Placental pericyte (primary cell): Measurements from ENCODE around the gene SDF4. TPM values are rescaled to one million over a fixed set of nuclear protein-coding genes. Genes with fewer than 3 reads are reported as not detected.
A peak's percentile ranks its signal among the peaks of the same experiment; 100 is the strongest.

Source experiments
- small RNA-seq: library from RNA; depleted of rRNA; stranded (forward); fragments of <200 nt; gene quantifications from one replicate; pipeline ENCODE3, GENCODE V24; 2012; ENCODE audit warnings: low replicate concordance
- total RNA-seq: library from RNA; depleted of rRNA; stranded (reverse); fragments of >200 nt; gene quantifications from 2 replicates; pipeline ENCODE4 v1.2.3, GENCODE V29; 2012

Gene SDF4
- 104 and 223 TPM in 2 replicates for total RNA-seq

DNA sequence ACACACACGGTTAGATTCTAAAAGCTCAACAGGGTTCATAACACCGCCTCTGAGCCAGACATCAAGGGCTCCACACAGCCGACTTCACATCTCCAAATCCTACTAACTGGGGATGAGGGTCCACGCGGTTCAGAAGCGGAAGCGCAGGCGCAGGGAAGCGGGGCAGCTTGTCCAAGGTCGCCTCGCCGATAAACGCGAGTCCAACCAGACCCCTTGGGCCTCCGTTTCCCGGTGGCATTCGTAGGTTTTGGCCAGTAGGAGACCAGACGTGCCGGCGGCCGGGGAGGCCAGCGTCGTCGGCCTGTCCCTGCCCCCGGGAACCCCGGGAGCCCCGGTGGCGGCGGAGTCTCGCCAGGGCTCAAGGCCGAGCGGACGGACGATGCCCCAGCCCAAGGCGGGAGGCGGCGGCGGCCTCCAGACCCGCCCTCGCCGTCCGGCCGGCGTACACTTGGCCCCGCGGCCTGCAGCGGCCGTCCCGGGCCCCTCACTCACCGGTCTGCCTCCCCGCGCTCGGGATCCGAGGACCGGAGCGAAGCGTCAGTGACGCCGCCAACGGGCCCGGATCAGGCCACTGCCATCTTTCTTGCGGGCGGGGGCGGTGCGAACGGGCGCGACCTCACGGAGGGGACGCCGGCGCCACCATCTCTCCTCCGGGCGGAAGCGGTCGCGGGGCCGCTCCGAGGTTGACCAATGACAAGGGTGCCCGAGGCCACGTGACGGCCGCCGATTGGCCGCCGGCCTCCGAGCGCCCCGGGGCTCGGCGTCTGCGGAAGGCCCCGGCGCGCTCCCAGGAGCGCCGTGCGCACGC, at the start of gene SDF4:
Gene SDF4, minus strand, starts transcription at position 602 of the 808 bp plus-strand sequence. CDS start 3,229 bp downstream, outside the sequence.

DNA sequence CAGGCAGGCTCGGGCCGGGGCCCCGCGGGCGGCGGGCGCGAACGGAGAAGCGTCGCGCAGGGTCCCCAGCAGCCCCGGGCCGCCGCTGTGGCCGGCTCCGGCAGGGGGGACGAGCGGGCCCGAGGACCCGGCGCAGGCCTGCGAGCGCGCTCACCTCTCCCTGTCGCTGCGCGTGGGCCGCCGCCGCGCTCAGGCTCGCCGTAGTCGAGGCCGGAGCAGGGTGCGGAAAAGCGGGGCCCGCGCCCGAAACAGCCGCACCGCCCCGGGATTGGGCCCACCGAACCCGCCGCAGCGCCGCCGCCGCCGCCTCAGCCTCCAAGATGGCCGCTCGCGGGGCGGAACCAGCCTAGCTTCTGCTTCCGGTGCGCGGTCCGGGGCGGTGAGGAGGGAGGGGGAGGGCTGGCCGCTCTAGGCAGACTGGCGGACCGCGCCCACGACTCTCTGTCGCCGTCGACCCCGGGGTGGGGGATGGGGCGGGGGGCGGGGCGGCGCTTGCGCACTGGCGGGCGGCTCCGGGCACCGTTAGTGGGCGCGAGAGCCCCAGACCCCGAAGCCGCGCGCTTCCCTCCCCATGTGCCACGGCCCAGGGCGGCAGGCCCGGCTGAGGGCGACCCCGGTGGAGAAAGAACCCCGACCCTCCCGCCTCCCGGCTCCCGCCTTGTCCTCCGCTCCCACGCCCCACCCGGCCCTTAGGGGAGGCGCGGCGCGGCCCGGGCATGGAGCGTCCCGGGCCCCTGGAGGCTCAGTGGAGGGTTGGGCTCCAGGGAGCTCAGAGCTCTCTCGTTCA, 41.9 kb upstream of the SDF4 start, which contains the start of gene UBE2J2:
Gene UBE2J2, minus strand, starts transcription at position 343 of the 787 bp plus-strand sequence. CDS start 5,862 bp downstream, outside the sequence.

DNA sequence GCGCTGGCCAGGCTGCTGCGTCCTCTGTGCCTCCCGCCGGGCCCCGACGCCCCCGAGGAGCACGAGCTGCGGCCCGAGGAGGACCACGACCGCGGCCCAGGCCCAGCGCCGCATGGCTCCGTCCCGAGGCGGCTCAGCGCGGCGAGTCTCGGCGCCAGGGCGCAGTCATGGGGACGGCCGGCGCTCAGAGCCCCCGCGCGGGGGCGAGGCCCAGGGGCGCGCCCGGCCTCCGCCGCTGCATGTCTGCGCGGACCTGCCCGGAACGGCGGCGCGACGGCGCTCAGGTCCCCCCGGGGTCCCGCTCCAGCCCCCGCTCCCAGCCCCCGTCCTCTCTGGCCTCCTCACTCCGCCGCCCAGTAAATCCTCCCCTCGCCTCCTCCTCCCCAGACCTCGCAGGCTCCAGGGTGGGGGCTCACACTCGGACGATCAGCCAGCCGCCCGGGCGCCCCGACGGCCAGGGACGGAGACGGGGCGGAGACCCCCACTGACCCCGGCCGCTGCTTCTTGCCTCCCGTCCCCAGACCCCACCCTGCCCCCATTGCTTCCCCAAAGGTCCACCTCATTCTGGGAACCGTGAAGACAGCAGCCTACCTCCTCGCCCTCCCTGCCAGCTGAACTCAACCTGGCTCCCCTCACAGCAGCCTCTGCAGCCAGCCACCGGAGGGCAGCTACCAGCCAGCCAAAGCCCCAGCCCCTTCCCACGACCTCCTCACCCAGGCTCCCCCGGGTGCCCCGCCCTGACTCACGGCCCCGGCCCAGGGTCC, 15.0 kb upstream of the SDF4 start, which contains the start of gene C1QTNF12:
Gene C1QTNF12, minus strand, starts transcription at position 146 of the 764 bp plus-strand sequence. Its CDS starts 32 bp downstream, at position 114.

DNA sequence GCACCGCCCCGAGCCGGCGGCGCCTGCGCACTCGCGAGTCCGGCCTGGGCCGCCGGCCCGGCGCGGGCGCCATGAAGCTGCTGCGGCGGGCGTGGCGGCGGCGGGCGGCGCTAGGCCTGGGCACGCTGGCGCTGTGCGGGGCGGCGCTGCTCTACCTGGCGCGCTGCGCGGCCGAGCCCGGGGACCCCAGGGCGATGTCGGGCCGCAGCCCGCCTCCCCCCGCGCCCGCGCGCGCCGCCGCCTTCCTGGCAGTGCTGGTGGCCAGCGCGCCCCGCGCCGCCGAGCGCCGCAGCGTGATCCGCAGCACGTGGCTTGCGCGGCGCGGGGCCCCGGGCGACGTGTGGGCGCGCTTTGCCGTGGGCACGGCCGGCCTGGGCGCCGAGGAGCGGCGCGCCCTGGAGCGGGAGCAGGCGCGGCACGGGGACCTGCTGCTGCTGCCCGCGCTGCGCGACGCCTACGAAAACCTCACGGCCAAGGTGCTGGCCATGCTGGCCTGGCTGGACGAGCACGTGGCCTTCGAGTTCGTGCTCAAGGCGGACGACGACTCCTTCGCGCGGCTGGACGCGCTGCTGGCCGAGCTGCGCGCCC, 501 bp upstream of the SDF4 start, which contains the start of gene B3GALT6:
Gene B3GALT6, plus strand, starts transcription at position 30 of the 588 bp plus-strand sequence. Its CDS starts 42 bp downstream, at position 72.

GRCh38 chr1:1213345-1214265, 18.2 kb downstream of the SDF4 start, which contains the start of gene TNFRSF4:
TSS of gene TNFRSF4 (minus strand) at chr1:1214153. CDS start at chr1:1214127, 26 bp downstream.

GRCh38 chr1:1206376-1206965, 25.3 kb downstream of the SDF4 start, which contains the start of gene TNFRSF18:
TSS of gene TNFRSF18 (minus strand) at chr1:1206592. CDS start at chr1:1206571, 21 bp downstream.

DNA sequence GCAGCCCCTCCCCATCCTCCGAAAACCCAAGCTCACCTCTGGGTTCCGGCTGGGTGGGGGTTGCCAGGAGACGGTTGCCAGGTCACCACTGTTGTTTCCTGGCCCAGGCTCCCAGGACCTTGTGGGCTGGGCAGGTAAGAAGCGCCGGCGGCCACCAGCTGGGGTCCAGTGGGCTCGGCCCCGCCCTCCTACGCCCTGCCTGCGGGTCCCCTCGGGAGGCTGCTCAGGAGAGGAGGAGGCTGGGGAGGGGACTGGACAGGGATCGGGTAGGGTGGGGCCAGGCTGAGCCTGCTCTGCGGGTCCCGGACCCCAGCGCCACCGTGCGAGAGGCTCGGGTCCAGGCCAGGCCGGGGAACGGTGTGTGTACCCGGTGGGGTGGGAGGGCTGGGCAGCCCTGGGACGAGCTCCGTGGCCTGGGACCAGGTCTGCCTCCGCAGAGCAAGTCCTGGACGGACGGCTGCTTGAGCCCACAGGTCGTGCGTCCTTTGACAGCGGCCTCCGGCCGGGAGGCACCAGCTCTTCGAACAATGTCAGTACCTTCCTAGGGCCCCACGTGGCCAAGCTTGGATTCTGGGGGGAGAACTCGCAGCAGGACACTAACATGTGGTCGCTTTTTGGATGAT, 57.9 kb downstream of the SDF4 start, which contains the start of gene TTLL10:
Gene TTLL10, plus strand, starts transcription at position 88 of the 623 bp plus-strand sequence. CDS start 5,336 bp downstream, outside the sequence.

Small RNAs within 50 kb of the gene (small RNA-seq; reads per million reads assigned to genes)
- gene MIR200A = 0.13 reads per million
- gene MIR200B = 1.3 reads per million, percentile 55 among the genes with 10 or more reads in this experiment
- gene MIR429 = not detected

Other genes with a start within 250 kb of the SDF4 start
- not detected in 2 replicates for gene PERM1, start 249.9 kb downstream of the SDF4 start, total RNA-seq
- gene HES4, start 231.9 kb downstream of the SDF4 start, total RNA-seq = 4.2 and 16.8 TPM in 2 replicates
- 106 and 138 TPM in 2 replicates for gene ISG15, start 218.5 kb downstream of the SDF4 start, total RNA-seq
- gene AGRN, start 211.9 kb downstream of the SDF4 start, total RNA-seq = 104 and 155 TPM in 2 replicates
- not detected in 2 replicates for gene RNF223, start 157.7 kb downstream of the SDF4 start, total RNA-seq
- gene C1orf159, start 115.9 kb downstream of the SDF4 start, total RNA-seq = 9.0 and 24.8 TPM in 2 replicates
- not detected in 2 replicates for gene TTLL10, start 58.1 kb downstream of the SDF4 start, total RNA-seq
- gene TNFRSF18, start 25.4 kb downstream of the SDF4 start, total RNA-seq = not detected in 2 replicates
- gene TNFRSF4, start 17.8 kb downstream of the SDF4 start, total RNA-seq = not detected in 2 replicates
- 34.4 and 38.5 TPM in 2 replicates for gene B3GALT6, start 236 bp upstream of the SDF4 start, total RNA-seq
- 0.44 and 1.3 TPM in 2 replicates for gene C1QTNF12, start 14.7 kb upstream of the SDF4 start, total RNA-seq
- 50.1 and 62.3 TPM in 2 replicates for gene UBE2J2, start 41.9 kb upstream of the SDF4 start, total RNA-seq
- gene SCNN1D, start 48.4 kb upstream of the SDF4 start, total RNA-seq = 0.57 and 1.3 TPM in 2 replicates
- 37.2 and 53.4 TPM in 2 replicates for gene ACAP3, start 75.9 kb upstream of the SDF4 start, total RNA-seq
- 23.0 and 37.4 TPM in 2 replicates for gene PUSL1, start 76.6 kb upstream of the SDF4 start, total RNA-seq
- 83.8 and 94.6 TPM in 2 replicates for gene INTS11, start 92.7 kb upstream of the SDF4 start, total RNA-seq
- gene CPTP, start 92.8 kb upstream of the SDF4 start, total RNA-seq = 20.8 and 28.1 TPM in 2 replicates
- gene TAS1R3, start 99.3 kb upstream of the SDF4 start, total RNA-seq = 0.14 and 1.3 TPM in 2 replicates
- 56.5 and 159 TPM in 2 replicates for gene DVL1, start 117.4 kb upstream of the SDF4 start, total RNA-seq
- 342 and 367 TPM in 2 replicates for gene MXRA8, start 126.6 kb upstream of the SDF4 start, total RNA-seq
- gene AURKAIP1, start 143.2 kb upstream of the SDF4 start, total RNA-seq = 78.1 and 134 TPM in 2 replicates
- gene CCNL2, start 167.3 kb upstream of the SDF4 start, total RNA-seq = 96.1 and 129 TPM in 2 replicates
- 51.9 and 91.8 TPM in 2 replicates for gene MRPL20, start 175.3 kb upstream of the SDF4 start, total RNA-seq
- under 0.01 and 0.14 TPM in 2 replicates for gene ANKRD65, start 189.3 kb upstream of the SDF4 start, total RNA-seq
- 5.9 and 7.9 TPM in 2 replicates for gene VWA1, start 203.7 kb upstream of the SDF4 start, total RNA-seq
- under 0.01 TPM in 1 of 2 replicates, not detected in the other for gene ATAD3C, start 217.7 kb upstream of the SDF4 start, total RNA-seq
- gene ATAD3B, start 239.8 kb upstream of the SDF4 start, total RNA-seq = 26.9 and 34.1 TPM in 2 replicates